ENCODE data around the gene TMEM38B.
"Not testable (repeated sequence)": the region's sequence is repeated elsewhere in the genome, so short reads cannot be mapped to it uniquely, and the experiment has no call there.

The TMEM38B gene

DNA sequence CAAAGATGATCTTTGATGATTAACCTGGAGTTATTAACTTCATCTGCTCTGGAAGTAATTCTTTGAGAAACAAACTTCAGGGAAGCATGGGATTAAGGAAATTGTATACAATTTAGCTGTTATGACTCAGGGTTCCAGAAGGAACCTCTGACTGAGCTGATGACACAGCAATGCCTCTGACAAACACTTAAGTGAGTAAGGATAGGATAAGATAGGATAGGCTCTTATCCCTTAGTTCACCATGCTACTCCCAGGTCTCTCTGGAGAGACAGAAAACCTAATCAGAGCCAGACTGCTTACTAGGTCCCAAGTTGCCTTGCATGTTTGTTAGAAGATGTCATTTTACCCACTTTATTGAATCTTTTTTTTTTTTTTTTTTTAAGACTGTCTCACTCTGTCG is 12.6 kb upstream of the TMEM38B start:
- no peak for DNase-seq

DNA sequence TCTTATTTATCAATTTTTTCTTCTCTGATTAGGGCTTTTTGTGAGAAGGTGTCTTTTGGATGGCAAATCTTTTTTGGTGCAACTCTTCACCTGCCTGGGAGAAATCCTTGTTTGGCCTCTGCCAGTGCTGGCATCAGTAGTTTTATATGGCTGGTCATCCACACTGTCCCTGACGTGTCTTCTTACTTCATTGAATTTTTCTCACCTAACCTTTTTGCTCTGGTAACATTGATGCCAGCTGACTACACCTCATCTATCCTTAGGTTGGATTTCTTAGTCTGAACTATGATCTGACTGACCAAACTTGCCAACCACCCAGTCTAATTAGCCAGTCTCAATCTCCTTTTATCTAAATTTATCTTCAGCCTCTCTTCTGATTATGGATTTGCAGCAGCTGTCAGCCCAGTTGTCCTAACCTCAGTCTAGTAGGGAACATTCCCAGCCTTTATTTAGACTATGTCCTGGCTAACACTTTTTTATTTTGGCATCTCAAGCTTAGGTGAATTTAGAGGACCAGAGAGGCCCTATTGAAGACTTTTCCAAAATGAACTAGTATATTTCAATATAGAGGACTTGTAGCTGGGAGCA is 10.6 kb upstream of the TMEM38B start:
- no peak for DNase-seq

DNA sequence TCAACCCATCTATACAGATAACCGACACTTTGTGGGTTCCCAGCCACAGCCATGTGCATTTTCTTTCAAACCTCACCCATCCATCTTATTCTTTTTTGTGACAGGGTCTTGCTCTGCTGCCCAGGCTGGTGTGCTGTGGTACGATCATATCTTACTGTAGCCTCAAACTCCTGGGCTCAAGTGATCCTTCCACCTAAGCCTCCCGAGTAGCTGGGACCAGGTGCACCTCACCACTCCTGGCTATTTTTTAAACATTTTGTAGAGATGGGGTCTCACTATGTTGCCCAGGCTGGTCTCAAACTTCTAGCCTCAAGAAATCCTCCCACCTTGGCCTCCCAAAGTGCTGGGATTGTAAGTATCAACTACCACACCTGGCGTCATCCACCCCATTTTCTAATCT is 7.4 kb upstream of the TMEM38B start:
- no peak for DNase-seq

DNA sequence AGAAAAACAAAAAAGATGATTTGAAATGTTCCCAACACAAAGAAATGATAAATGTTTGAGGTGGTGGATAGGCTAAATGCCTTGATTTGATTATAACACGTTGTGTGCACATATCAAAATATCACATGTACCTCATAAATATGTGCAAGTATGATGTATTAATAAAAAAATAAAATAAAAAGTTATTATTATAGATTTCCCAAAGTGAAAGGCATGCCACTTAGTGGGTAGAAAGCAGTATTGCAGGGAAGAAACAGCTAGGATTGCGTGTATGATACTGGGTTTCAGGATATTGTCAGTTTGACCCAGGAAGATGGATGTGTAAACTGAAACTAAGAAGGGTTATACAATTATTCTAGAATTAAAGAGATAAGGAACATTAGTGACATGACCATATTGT is 3.6 kb upstream of the TMEM38B start:
- no peak for DNase-seq

GRCh38 chr9:105693435-105694189 is 729 bp upstream of the TMEM38B start:
- DNase-seq: no peak

GRCh38 chr9:105694848-105695581 is 674 bp downstream of the TMEM38B start:
- peak; percentile 29 for DNase-seq

DNA sequence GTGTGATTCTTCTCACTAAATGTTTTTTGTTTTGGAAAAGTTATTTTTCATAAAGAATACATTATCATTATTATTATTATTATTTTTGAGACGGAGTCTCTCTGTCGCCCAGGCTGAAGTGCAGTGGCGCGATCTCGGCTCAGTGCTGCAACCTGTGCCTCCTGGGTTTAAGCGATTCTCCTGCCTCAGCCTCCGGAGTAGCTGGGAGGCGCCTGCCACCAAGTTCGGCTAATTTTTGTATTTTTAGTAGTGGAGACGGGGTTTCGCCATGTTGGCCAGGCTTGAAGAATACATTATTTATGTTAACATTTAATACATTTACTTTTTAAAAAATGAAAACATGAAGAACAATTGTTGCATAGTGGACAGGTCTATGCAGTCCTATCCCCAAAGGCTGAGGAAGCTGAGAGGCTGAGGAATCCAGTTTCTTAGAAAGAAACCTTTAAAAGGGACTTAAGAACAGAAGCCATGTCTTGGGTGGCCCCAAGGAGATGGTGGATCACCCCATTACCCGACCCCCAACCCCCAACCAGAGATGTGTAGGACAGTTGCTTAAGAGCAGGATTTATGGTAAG is 2.0 kb downstream of the TMEM38B start:
- DNase-seq: no peak

GRCh38 chr9:105697871-105698270 is 3.5 kb downstream of the TMEM38B start:
- DNase-seq: no peak

DNA sequence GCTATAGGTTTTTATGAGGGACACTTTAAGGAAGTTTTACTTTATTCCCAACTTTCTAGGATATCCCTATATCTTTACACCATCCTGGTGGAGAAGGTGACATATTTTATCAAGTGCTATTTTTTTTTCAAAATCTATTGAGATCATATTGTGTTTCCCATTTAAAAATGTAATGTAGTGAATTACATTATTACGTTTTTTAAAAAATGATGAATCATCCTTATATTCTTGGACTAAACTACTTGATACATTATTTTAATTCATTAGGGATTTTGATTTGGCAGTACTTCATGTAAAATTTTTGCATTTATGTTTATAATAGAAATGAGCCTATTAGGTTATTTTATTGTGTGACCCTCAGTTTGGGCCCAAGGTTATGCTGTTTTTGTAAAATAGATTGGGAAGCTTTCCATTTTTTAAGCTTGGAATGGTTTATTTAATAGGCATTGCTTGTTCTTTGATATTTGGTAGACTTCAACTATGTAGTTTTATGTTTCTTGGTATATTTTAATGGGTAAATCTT is 4.1 kb downstream of the TMEM38B start:
- no peak for DNase-seq

GRCh38 chr9:105700668-105701067 is 6.3 kb downstream of the TMEM38B start:
- DNase-seq: no peak

GRCh38 chr9:105701145-105701544 is 6.8 kb downstream of the TMEM38B start:
- DNase-seq: no peak

DNA sequence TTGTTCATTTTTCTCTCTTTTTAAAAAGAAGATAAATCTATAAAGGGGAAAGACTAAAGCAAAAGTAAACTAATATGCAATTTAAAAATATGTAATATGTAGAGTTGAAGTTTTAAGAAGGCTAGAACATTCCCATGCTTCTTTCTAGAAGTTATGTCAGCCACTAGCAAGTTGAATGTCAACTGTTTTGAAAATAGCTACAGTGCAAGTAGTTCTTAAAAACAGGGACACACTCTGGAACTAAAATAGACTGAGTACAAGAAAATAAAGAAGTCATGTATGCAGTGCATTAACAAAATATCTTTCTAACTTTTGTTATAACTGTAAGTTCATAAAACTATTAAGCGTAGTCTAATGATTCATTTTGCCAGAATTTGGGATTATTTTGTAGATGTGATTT is 7.9 kb downstream of the TMEM38B start:
- no peak for DNase-seq

GRCh38 chr9:105703638-105704037 is 9.3 kb downstream of the TMEM38B start:
- not testable (repeated sequence) for DNase-seq

DNA sequence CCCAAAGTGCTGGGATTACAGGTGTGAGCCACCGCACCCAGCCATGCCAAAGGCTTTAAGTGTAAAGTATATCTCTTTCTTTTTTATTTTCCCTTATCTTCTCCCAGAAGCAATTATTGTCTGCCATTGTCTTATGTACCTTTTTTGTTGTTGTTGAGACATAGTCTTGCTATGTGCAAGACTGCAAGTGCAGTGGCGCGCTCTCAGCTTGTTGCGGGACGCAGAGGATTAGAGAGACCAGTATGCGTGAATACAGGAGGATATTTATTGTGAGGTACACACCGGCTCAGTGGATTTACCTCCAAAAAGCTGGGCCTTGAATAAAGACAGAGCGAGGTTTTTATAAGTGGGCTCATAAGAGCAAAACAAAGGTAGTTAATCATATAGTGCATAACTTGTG is 11.8 kb downstream of the TMEM38B start:
- DNase-seq: no peak

GRCh38 chr9:105708405-105708804 is 14.1 kb downstream of the TMEM38B start:
- no peak for DNase-seq

DNA sequence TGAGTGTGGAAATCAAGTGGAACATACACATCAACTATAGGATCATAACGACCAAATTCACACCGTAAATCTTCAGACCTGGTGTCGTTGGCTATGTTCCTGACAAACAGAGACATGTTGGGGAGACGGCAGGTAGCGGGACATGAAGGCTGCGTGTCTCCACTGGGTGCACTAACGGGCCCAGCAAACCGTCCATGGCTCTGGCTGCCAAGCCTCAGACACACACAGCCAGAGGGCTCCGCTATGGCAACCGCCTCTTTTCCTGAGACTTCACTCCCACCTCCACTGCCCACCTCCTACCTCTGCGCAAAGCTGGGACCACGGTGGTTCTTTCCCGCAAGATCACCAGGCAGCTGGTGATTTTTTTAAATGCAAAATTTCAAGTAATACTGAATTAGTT is 16.3 kb downstream of the TMEM38B start:
- no peak for DNase-seq

- DNase-seq: no peak
Measured at GRCh38 chr9:105711867-105712266, 17.5 kb downstream of the TMEM38B start.

DNA sequence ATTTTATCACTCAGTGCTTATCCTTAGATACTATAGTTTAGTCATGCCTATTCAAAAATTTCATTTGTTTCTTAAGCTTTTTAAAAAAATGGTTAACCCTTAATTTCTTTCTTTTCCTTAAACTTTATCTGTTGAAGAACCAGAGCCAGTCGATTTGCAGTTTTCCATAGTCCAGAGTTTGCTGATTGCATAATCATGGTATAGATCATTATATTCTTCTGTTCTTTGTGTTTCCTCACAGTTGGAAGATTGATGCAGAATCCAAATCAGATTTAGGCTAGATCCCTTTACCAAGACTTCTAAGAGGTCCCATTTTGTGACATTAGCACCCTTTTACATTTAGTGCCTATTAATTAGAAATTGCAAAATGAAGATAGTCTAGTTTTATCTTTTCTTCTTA is 18.0 kb downstream of the TMEM38B start:
- no peak for DNase-seq

GRCh38 chr9:105712773-105713172 is 18.4 kb downstream of the TMEM38B start:
- DNase-seq: no peak

DNA sequence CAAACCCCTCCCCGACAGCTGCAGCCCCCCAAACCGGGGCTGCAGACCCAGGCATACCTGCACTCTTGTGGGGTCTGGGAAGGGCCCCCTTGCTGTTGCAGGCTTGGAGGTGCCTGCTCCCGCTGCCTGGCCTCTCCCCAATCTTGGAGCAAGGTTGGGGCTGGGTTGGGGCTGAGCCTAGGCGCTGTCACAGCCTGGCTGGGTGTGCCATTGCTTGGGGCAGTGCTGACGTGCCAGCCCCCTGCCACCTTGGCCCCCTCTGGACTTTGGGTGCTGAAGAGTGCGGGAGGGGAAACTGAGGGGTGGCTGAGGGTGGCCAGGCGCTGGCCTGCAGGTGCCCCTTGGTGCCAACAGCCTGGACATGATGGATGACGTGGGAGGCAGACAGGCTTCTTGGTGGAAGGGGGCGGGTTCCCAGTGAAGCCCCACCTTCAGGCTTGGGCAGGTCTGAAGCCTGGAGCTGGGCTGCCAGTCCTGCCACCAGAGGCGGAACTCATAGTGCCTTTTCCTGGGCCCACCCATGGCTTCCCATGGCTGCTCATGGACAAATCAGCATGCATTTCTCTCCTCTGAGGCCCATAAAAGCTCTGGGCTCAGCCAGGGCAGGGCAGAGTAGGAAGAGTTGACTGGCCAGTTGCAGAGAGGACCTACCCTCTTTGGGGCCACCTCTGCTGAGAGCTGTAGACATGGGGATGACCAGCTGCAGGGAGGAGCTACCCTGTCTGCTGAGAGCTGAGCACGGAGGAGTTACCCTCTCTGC is 19.1 kb downstream of the TMEM38B start:
- no peak for DNase-seq

DNA sequence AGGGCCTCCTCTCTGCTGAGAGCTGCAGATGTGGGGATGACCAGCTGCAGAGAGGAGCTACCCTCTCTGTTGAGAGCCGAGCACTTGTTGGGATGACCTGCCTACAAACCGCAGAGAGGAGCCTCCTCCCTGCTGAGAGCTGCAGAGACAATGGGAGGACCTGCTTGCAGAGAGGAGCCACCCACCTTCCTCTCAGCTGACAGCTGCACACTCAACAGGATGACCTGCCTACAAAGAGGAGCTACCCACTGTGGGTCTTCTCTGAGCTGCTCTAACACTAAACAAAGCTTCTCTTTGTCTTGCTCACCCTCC is 19.6 kb downstream of the TMEM38B start:
- no peak for DNase-seq

GRCh38 chr9:105716146-105716545 is 21.8 kb downstream of the TMEM38B start:
- no peak for DNase-seq

DNA sequence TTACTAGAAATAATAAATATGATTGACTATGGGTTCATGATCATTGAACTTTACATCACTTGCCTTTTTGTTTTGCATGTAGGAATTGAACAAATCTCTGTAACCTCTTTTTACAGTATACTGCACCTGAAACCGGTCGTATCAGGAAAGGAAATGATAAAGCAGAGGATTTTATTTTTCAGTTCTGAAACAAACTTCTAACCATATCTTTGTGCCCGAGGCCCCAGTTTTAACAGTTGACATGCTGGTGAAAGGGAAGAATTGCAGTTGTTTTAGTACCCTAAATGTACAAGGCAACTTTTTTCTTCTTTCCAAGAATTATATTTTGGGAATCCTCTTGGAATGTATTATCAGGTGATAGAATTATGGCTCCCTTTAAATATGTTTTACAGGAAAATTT is 27.8 kb downstream of the TMEM38B start:
- no peak for DNase-seq
